ENCODE results near the gene CSRNP3. TPM values are rescaled to one million over a fixed set of nuclear protein-coding genes. Genes with fewer than 3 reads are reported as not detected.

The CSRNP3 gene
- total and polyA plus RNA-seq, 11 donors = 0.87 to 10.6 (median 4.4) TPM

- Histone ChIP-seq H3K27me3 (no peaks in the 10 kb centered on the region), H3K4me3 (no peak overlapping the region), H3K27ac (no peak overlapping the region), H3K9me3 (peaks cover 0 to 12% (median 0%) of the 10 kb centered on the region in 12 donors), H3K4me1 (no peaks in the 10 kb centered on the region), H3K36me3 (no peaks in the 10 kb centered on the region)
- TF ChIP-seq CTCF (IDR thresholded peaks at IDR 0.05) (no peak), POLR2A (IDR thresholded peaks at IDR 0.05) (no peak)
- WGBS, 4 donors = 89 to 97% (median 91%) methylated on average over 3 to 4 of the region's 4 CpGs
- intact Hi-C loops (cut with DNase I) = no loop called here
- peak in 1 of 5 donors; percentile 42 for DNase-seq
- ATAC-seq = no peak
These were observed 41.8 kb upstream of the CSRNP3 start for GRCh38 chr2:165427686-165428085.

GRCh38 chr2:165428926-165429325 is 40.6 kb upstream of the CSRNP3 start:
- Histone ChIP-seq H3K27ac (no peak overlapping the region), H3K4me1 (no peaks in the 10 kb centered on the region), H3K27me3 (no peaks in the 10 kb centered on the region), H3K4me3 (no peak overlapping the region), H3K36me3 (no peaks in the 10 kb centered on the region), H3K9me3 (peaks cover 0 to under 1% (median 0%) of the 10 kb centered on the region in 12 donors)
- DNase-seq (no peak), ATAC-seq (no peak)
- no peak for TF ChIP-seq POLR2A (IDR thresholded peaks at IDR 0.05)
- no peak for TF ChIP-seq CTCF (IDR thresholded peaks at IDR 0.05)
- intact Hi-C loops (cut with DNase I) = no loop called here
- WGBS, 4 donors = 51 to 73% (median 61%) methylated on average over 1 of the region's 1 CpG

- Histone ChIP-seq H3K27ac (no peak overlapping the region), H3K4me3 (no peak overlapping the region), H3K9me3 (no peaks in the 10 kb centered on the region), H3K27me3 (no peaks in the 10 kb centered on the region), H3K4me1 (no peaks in the 10 kb centered on the region), H3K36me3 (no peaks in the 10 kb centered on the region)
- intact Hi-C loops (cut with DNase I) = no loop called here
- ATAC-seq = no peak
- TF ChIP-seq POLR2A (IDR thresholded peaks at IDR 0.05) (no peak), CTCF (IDR thresholded peaks at IDR 0.05) (no peak)
- DNase-seq = no peak
These were observed 38.5 kb upstream of the CSRNP3 start for GRCh38 chr2:165431014-165431413.

DNA sequence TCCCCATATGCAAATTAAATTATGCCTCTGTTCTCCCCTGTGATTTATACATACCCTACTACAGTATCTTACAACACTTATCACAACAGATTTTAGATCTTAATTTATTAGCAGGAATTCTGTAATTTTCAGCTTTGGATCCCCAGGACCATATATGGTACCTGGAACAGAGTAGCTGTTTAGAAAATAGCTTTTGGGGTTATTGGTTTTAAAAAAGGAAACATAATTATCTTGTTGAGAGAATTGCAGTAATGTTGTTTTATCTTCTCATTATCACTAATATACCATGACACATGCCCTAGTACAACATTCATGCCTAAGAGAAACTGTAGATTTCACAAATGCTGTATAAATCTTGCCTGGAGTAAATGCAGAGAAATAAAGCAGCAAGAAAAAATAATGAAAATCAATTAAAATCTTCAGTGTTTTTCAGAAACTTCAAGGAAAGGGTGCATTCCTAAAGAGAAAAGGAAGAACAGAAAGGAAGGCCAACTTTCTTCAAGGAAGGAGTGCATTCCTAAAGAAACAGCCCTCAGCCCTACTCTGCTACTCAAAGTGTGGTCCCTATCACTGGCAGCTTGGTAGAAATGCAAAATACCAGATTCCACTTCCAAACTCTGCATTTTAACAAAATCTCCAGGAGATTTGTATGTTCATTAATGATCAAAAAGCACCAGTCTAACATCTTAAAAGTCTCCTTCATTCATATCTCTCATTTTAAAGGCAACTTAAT is 37.1 kb upstream of the CSRNP3 start:
- intact Hi-C loops (cut with DNase I) = no loop called here

More for the DNA sequence above, 37.1 kb upstream of the CSRNP3 start:
- Histone ChIP-seq H3K36me3 (no peaks in the 10 kb centered on the region), H3K4me1 (no peaks in the 10 kb centered on the region), H3K4me3 (no peak overlapping the region), H3K27ac (no peak overlapping the region), H3K9me3 (no peaks in the 10 kb centered on the region), H3K27me3 (no peaks in the 10 kb centered on the region)
- TF ChIP-seq CTCF (IDR thresholded peaks at IDR 0.05) (no peak), POLR2A (IDR thresholded peaks at IDR 0.05) (no peak)
- no peak for ATAC-seq
- DNase-seq = no peak

All from heart left ventricle (tissue), 16 donors.